ENCODE results near the gene FTCD.

Gene FTCD

GRCh38 chr21:46154155-46154954 lies 1.0 kb downstream of the FTCD start:
- DNase-seq (ENCODE audit: low read depth in 1 of 2, low spot score in 1 of 2): no peak

- DNase-seq (ENCODE audit: low read depth in 1 of 2, low spot score in 1 of 2): peak in 1 of 2 donors; percentile 44
Measured at GRCh38 chr21:46153247-46154154, 1.9 kb downstream of the FTCD start.

- DNase-seq (ENCODE audit: low read depth in 1 of 2, low spot score in 1 of 2): no peak
Measured at GRCh38 chr21:46152927-46153246, 2.5 kb downstream of the FTCD start.

- no peak for DNase-seq (ENCODE audit: low read depth in 1 of 2, low spot score in 1 of 2)
Measured at GRCh38 chr21:46151989-46152926, 3.1 kb downstream of the FTCD start.

- DNase-seq (ENCODE audit: low read depth in 1 of 2, low spot score in 1 of 2): no peak
Measured at GRCh38 chr21:46151261-46151988, 4.0 kb downstream of the FTCD start.

GRCh38 chr21:46150491-46151121 lies 4.8 kb downstream of the FTCD start:
- DNase-seq (ENCODE audit: low read depth in 1 of 2, low spot score in 1 of 2): no peak

- no peak for DNase-seq (ENCODE audit: low read depth in 1 of 2, low spot score in 1 of 2)
Measured at GRCh38 chr21:46150073-46150472, 5.3 kb downstream of the FTCD start.

GRCh38 chr21:46149205-46149901 lies 6.0 kb downstream of the FTCD start:
- no peak for DNase-seq (ENCODE audit: low read depth in 1 of 2, low spot score in 1 of 2)

- no peak for DNase-seq (ENCODE audit: low read depth in 1 of 2, low spot score in 1 of 2)
Measured at GRCh38 chr21:46148106-46148505, 7.3 kb downstream of the FTCD start.

GRCh38 chr21:46147429-46147828 lies 8.0 kb downstream of the FTCD start:
- peak in 1 of 2 donors; percentile 26 for DNase-seq (ENCODE audit: low read depth in 1 of 2, low spot score in 1 of 2)

- DNase-seq (ENCODE audit: low read depth in 1 of 2, low spot score in 1 of 2): no peak
Measured at GRCh38 chr21:46146856-46147255, 8.5 kb downstream of the FTCD start.

GRCh38 chr21:46145840-46146691 lies 9.3 kb downstream of the FTCD start:
- no peak for DNase-seq (ENCODE audit: low read depth in 1 of 2, low spot score in 1 of 2)

- DNase-seq (ENCODE audit: low read depth in 1 of 2, low spot score in 1 of 2): no peak
Measured at GRCh38 chr21:46145159-46145839, 10.1 kb downstream of the FTCD start.

- no peak for DNase-seq (ENCODE audit: low read depth in 1 of 2, low spot score in 1 of 2)
Measured at GRCh38 chr21:46144464-46145070, 10.8 kb downstream of the FTCD start.

- DNase-seq (ENCODE audit: low read depth in 1 of 2, low spot score in 1 of 2): no peak
Measured at GRCh38 chr21:46142582-46143473, 12.6 kb downstream of the FTCD start.

- no peak for DNase-seq (ENCODE audit: low read depth in 1 of 2, low spot score in 1 of 2)
Measured at GRCh38 chr21:46141767-46142581, 13.4 kb downstream of the FTCD start.
